ENCODE results near the gene RDH14.

DNA sequence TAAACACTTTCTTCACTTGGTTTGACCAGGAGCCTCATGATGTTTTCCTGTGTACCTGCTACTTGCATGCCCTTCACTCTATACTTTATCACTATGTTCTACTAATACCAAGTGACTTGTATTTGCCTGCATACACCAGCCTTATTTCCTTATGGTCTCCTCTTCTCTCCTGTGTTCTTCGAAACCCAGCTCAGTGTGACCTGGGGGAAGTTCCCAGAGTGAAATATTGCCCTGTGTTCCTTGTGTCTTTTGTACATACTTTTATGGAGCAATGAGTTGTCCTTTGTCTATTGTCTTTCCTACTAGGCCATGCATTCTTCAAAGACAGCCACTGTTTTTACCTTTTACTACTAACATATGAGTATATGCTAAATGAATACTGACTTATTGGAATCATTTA, 28.3 kb upstream of the RDH14 start:
- TF ChIP-seq, protein P1, sequence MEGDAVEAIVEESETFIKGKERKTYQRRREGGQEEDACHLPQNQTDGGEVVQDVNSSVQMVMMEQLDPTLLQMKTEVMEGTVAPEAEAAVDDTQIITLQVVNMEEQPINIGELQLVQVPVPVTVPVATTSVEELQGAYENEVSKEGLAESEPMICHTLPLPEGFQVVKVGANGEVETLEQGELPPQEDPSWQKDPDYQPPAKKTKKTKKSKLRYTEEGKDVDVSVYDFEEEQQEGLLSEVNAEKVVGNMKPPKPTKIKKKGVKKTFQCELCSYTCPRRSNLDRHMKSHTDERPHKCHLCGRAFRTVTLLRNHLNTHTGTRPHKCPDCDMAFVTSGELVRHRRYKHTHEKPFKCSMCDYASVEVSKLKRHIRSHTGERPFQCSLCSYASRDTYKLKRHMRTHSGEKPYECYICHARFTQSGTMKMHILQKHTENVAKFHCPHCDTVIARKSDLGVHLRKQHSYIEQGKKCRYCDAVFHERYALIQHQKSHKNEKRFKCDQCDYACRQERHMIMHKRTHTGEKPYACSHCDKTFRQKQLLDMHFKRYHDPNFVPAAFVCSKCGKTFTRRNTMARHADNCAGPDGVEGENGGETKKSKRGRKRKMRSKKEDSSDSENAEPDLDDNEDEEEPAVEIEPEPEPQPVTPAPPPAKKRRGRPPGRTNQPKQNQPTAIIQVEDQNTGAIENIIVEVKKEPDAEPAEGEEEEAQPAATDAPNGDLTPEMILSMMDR (IDR thresholded peaks at IDR 0.05): no peak
- no peak for TF ChIP-seq POLR2A (IDR thresholded peaks at IDR 0.05)
